Omental fat pad (tissue), 4 donors: Measurements from ENCODE around the gene PAFAH1B2. TPM values are rescaled to one million over a fixed set of nuclear protein-coding genes. Genes with fewer than 3 reads are reported as not detected.

Experiments
- ATAC-seq: fragments of 150-250 bp; one replicate; pipeline ENCODE4 v1.9.1; 2016; ENCODE audit warnings: mild to moderate bottlenecking, moderate library complexity; ENCODE audit not compliant: low FRiP score
- DNase-seq: peaks from one replicate; pipeline ENCODE4 v3.0.0-alpha.2; 2019; ENCODE audit warnings: low spot score
- total RNA-seq, 4 donors: library from RNA; depleted of rRNA; stranded (reverse); fragments of >200 nt; gene quantifications; one replicate each; pipeline ENCODE4 v1.1.0, GENCODE V29; 2016
- TF ChIP-seq, protein P1 (sequence below), 3 donors: fragments of 450-650 bp; IDR thresholded peaks; one replicate each; pipeline ENCODE4 v1.5.1; 2016 to 2017; ENCODE audit warnings: antibody characterized with exemption in 3 of 3, mild to moderate bottlenecking in 3 of 3, moderate library complexity in 2 of 3

Gene PAFAH1B2
- total RNA-seq, 4 donors from 2014 or later = 76.0 to 108 (median 98.6) TPM

DNA sequence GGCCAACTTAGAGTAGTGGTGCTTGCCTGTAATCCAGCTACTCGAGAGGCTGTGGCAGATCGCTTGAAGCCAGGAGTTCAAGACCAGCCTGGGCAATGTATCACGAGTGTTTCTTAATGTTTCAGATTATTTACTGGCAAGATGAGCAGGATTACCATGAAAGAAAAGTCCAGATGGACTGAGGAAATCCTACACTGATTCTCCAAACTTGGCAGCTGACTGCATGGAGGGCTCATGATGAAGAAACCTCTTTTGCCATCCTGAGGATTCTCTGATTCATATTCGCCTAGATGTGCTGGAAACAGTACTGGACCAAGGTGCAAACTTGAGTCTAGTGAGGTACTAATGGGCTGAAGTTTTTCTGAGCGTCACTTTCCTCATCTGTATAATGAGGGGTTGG, 31.7 kb downstream of the PAFAH1B2 start:
- ATAC-seq = no peak
- TF ChIP-seq, protein P1, sequence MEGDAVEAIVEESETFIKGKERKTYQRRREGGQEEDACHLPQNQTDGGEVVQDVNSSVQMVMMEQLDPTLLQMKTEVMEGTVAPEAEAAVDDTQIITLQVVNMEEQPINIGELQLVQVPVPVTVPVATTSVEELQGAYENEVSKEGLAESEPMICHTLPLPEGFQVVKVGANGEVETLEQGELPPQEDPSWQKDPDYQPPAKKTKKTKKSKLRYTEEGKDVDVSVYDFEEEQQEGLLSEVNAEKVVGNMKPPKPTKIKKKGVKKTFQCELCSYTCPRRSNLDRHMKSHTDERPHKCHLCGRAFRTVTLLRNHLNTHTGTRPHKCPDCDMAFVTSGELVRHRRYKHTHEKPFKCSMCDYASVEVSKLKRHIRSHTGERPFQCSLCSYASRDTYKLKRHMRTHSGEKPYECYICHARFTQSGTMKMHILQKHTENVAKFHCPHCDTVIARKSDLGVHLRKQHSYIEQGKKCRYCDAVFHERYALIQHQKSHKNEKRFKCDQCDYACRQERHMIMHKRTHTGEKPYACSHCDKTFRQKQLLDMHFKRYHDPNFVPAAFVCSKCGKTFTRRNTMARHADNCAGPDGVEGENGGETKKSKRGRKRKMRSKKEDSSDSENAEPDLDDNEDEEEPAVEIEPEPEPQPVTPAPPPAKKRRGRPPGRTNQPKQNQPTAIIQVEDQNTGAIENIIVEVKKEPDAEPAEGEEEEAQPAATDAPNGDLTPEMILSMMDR (IDR thresholded peaks at IDR 0.05) = no peak
- DNase-seq = no peak

DNA sequence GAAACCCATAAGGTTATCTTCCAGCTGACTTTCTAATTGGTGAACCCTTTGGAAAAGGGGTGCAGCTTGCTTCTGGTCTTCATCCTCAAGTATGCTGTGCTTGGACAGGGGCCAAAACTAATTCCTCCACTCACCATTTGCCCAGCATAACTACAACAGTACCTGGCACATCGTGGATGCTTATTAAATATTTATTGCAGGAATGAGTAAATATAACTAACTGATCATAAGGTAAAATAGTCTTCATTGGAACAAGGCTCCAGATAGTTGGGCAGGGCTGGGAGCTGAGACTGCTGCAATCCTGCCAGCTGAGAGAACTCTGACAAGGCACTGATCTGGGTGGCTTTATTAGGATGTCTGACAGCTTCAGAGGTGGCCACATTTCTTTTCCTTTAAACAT, 32.1 kb downstream of the PAFAH1B2 start:
- DNase-seq = no peak
- ATAC-seq = no peak
- TF ChIP-seq, protein P1 (IDR thresholded peaks at IDR 0.05) = no peak

DNA sequence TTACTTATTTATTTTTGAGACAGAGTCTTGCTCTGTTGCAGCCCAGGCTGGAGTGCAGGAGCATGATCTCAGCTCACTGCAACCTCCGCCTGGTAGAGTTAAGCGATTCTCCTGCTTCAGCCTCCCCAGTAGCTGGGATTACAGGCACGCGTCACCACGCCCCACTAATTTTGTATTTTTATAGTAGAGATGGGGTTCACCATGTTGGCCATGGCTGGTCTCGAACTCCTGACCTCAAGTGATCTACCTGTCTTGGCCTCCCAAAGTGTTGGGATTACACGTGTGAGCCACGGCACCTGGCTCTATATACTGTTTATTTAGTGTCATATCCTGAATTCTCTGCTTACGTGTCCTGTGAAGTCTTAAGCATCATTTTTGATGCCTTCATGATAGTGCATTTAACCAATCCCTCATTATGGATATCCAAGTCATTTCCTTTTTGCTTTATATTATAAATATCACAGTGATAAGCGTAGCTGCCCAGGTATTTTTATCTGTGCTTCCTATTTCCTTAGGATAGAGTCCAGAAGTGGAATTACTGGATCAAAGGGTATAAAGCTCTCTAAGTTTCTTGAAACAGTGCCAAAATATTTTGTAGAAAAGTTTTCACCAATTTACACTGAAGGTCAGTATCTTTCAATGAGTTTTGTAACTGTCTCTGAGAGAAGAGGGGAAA, 33.6 kb downstream of the PAFAH1B2 start:
- peak; percentile 21 for DNase-seq
- TF ChIP-seq, protein P1 (IDR thresholded peaks at IDR 0.05) = no peak
- no peak for ATAC-seq

DNA sequence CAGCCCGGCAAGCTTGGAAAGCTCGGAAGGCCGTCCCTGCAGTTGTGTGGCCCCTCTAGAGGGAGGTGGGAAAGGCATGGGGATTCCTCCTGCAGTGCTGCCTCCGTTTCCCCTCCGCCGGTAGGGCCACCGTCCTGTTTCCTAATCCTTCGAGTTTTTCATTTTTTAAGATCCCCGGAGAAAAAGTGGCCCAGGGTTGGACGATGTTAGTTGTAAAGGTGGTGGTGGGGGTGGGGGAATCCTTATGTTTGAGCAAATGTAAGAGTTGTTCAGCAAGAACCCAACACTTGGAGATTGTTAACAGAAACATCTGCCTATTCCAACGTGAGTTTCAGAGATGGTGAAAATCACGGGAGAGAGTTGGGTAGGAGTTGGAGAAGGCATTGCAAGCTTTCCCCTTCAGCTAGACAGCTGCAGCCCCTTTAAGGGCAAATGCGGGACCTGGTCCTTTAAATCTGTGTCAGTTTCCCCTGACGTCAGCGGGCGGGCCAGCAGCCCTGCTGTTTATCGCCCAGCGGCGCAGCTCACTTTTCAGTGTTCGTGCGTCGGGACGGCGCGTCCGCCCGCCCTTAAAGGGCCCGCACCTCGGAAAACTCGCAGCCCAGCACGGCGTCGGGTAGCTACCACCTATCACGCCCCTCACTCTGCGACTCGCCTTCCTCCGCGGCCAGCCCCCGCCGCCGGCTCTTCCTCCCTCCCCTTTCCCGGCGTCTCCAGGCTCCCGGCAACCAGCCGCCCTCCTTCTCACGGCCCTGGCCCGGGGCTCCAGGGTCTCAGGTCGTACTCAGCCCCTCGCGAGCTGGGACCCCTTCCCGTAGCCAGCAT, 34.3 kb downstream of the PAFAH1B2 start, which contains the start of gene SIDT2:
TSS of gene SIDT2 (plus strand) at position 534 of the 825 bp plus-strand sequence. CDS start 521 bp downstream, outside the sequence.
- ATAC-seq (peak; percentile 89), DNase-seq (peak; percentile 60)
- TF ChIP-seq, protein P1 (IDR thresholded peaks at IDR 0.05) = no peak

DNA sequence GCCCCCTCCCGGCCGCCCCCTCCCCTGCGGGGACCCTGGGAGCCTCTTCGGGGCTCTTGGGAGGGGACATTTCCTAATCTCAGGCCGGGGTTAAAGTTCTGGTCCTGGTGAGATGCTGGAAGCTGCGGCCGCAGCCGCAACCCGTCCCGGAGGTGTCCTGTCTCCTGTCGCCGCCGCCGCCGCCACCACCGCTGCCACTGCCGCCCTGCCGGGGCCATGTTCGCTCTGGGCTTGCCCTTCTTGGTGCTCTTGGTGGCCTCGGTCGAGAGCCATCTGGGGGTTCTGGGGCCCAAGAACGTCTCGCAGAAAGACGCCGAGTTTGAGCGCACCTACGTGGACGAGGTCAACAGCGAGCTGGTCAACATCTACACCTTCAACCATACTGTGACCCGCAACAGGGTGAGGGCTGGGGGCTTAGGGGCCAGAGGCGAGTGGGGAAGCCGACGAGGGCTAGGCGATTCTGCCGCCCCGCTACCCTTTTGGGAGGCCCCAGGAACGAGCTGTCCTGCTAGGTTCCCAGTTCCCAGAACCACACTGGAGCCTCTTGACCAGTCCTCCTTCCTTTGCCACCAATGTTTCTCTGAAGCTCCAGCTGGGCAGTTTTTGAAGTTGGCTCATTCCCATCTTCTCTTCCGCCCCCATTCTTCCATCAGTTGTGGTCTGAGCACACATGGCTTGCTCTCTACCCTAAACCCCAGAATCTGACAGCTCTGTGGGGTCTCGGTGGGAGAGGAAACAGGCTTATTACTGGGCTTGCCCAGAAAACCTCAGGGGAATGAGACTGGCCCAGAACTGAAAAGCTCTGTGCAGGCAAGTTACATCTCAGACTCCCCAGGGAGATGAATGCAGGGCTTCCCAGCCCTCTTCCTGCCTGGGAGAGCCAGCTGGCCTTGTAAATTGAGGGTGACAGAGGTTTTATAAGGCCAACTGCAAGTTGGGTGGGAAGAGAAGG, 35.2 kb downstream of the PAFAH1B2 start:
- ATAC-seq = peak; percentile 17
- TF ChIP-seq, protein P1 (IDR thresholded peaks at IDR 0.05) = no peak
- peak; percentile 21 for DNase-seq

DNA sequence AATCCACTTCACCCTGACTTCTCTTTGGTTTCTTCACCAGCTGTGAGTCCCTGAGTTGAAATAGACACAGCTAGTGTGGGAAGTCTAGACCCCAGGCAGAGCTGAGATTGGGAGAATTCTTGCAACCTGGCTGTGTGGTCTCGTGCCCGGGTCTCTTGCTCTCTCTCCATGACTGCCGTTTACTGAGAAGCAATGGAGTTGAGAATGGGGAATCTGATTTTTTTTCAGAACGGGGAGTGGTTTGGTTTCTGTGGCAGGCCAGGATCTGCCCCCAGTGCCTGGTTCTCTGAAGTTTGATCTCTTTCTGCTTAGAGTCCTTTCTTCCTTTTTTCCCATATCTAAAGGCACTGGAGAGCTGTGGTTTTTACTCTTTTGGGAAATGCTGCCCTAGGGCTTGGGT, 35.9 kb downstream of the PAFAH1B2 start:
- ATAC-seq (no peak), DNase-seq (peak; percentile 10)
- TF ChIP-seq, protein P1 (IDR thresholded peaks at IDR 0.05) = no peak
